HFFc6 (cell line): ENCODE measurements around the gene CYBA. TPM values are rescaled to one million over a fixed set of nuclear protein-coding genes. Genes with fewer than 3 reads are reported as not detected.

Experiments
- DNase-seq: peaks from one replicate; pipeline ENCODE4 v3.0.0-alpha.2; 2018
- H3K27ac Mint-ChIP-seq: 2 replicates; pipeline ENCODE4 v1.8.0; 2020; ENCODE audit warnings: mild to moderate bottlenecking, mixed read lengths
- H3K27me3 Mint-ChIP-seq: 2 replicates; pipeline ENCODE4 v1.8.0; 2021; ENCODE audit warnings: mild to moderate bottlenecking, moderate library complexity, mixed read lengths; ENCODE audit not compliant: insufficient read depth
- H3K36me3 Mint-ChIP-seq: 2 replicates; pipeline ENCODE4 v1.8.0; 2021; ENCODE audit warnings: low read depth, mixed read lengths
- H3K4me1 Mint-ChIP-seq: 2 replicates; pipeline ENCODE4 v1.8.0; 2020; ENCODE audit warnings: low read depth, mixed read lengths
- H3K4me3 Mint-ChIP-seq: 2 replicates; pipeline ENCODE4 v1.8.0; 2020; ENCODE audit warnings: mild to moderate bottlenecking, moderate library complexity, mixed read lengths
- H3K9me3 Mint-ChIP-seq: 2 replicates; pipeline ENCODE4 v1.8.0; 2020; ENCODE audit warnings: mild to moderate bottlenecking, mixed read lengths
- total RNA-seq, 6 experiments: library from RNA; stranded (reverse); fragmentation: NEBNext Ultra II Directional; extraction: Animal tissue kit (Norgen Biotek cat#: 25700); gene quantifications; 2 replicates in 1 of 6; 3 replicates in 5 of 6; pipeline ENCODE4 v1.2.3, GENCODE V29; 2021
- TF ChIP-seq, protein P1 (sequence below): fragments of 200-600 bp; sonication (generic); IDR thresholded peaks from 2 replicates; pipeline ENCODE4 v1.5.0; 2021; ENCODE audit warnings: antibody characterized with exemption, mild to moderate bottlenecking

The CYBA gene
- total RNA-seq, 6 experiments from 2014 or later: 29.0 to 228 (median 36.9) TPM

DNA sequence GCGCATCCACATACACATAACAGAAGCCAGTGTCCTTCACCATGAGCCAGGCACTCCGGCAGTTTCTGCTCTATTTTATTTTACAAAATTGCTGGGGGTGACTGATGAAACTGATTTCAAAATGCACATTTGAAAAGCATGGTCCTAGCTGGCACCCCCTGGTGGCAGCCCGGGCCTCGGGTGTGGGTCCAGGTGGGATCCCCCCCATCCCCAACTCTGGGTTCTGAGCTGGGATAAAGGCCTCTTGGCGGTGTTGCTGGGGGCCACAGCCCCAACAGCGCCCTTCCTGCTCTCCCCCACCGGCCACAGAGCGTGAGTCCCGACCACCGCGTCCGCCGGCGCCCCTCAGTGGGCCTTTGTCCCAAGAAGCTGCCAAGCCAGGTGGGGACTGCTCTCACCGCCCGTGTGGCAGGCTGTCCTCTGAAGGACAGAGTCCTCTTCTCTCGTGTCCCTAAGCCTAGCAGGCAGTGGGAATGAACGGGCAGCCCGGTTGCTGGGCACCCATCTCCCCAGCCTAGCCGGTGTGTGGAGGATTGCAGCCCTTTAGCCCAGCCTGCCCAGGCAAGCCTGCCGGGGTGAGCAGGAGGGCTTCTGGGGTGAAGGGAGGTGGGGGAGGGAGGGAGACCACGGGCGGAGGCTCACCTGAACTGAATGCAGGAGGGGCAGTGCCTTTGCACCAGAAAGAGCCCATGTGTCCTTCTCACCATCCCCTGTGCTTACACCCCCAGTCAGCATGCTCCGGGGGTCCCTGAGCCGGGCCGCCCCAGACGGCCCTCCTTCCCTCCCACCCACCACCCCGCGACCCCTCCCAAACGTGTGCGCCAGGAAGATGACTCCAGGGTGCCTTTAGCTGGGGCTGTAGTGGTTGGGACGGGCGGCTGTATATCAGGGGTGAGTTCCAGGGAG is 34.6 kb upstream of the CYBA start:
- H3K36me3 Mint-ChIP-seq: no peaks in the 10 kb centered on the region
- H3K9me3 Mint-ChIP-seq: no peaks in the 10 kb centered on the region
- DNase-seq: peak; percentile 71
- peaks cover 31% of the 10 kb centered on the region for H3K27me3 Mint-ChIP-seq
- no peak overlapping the region for H3K27ac Mint-ChIP-seq
- H3K4me3 Mint-ChIP-seq: peak overlapping the region; percentile 28; the same call in 1 of the 2 replicates
- TF ChIP-seq, protein P1, sequence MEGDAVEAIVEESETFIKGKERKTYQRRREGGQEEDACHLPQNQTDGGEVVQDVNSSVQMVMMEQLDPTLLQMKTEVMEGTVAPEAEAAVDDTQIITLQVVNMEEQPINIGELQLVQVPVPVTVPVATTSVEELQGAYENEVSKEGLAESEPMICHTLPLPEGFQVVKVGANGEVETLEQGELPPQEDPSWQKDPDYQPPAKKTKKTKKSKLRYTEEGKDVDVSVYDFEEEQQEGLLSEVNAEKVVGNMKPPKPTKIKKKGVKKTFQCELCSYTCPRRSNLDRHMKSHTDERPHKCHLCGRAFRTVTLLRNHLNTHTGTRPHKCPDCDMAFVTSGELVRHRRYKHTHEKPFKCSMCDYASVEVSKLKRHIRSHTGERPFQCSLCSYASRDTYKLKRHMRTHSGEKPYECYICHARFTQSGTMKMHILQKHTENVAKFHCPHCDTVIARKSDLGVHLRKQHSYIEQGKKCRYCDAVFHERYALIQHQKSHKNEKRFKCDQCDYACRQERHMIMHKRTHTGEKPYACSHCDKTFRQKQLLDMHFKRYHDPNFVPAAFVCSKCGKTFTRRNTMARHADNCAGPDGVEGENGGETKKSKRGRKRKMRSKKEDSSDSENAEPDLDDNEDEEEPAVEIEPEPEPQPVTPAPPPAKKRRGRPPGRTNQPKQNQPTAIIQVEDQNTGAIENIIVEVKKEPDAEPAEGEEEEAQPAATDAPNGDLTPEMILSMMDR: peak; percentile 93
- H3K4me1 Mint-ChIP-seq: 0 out of 2 replicates have a peak, but pooled peaks cover 16% of the 10 kb centered on the region

DNA sequence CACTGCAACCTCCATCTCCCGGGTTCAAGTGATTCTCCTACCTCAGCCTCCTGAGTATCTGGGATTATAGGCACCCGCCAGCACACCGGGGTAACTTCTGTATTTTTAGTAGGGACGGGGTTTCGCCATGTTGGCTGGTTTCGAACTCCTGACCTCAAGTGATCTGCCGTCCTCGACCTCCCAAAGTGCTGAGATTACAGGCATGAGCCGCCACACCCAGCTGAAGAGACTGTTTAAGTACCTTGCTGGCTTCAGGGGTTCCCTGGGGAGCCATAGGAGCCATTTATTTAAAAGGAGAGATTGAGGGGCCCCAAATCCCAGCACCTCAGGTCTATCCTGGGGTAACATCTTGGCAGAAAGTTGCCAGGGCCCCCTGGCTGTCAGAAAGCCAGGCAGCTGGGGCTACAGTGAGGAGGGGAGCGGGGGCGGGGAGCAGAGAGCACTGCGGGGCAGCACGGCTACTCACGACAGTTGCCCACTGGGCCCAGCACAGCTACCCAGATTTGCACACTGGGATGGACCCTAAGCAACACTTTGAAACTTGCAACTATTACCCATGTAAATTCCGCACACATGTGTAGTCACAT is 33.8 kb upstream of the CYBA start:
- Mint-ChIP-seq H3K27me3 (peaks cover 23% of the 10 kb centered on the region), H3K27ac (no peak overlapping the region), H3K4me3 (no peak overlapping the region), H3K36me3 (no peaks in the 10 kb centered on the region), H3K9me3 (no peaks in the 10 kb centered on the region), H3K4me1 (0 out of 2 replicates have a peak, but pooled peaks cover 16% of the 10 kb centered on the region)
- DNase-seq: no peak
- TF ChIP-seq, protein P1: no peak

GRCh38 chr16:88681709-88682451 is 31.0 kb upstream of the CYBA start:
- H3K4me3 Mint-ChIP-seq: no peak overlapping the region
- DNase-seq: no peak
- H3K27ac Mint-ChIP-seq: no peak overlapping the region
- H3K27me3 Mint-ChIP-seq: peaks cover 19% of the 10 kb centered on the region
- TF ChIP-seq, protein P1: no peak
- H3K4me1 Mint-ChIP-seq: 0 out of 2 replicates have a peak, but pooled peaks cover 16% of the 10 kb centered on the region
- H3K36me3 Mint-ChIP-seq: no peaks in the 10 kb centered on the region
- no peaks in the 10 kb centered on the region for H3K9me3 Mint-ChIP-seq

DNA sequence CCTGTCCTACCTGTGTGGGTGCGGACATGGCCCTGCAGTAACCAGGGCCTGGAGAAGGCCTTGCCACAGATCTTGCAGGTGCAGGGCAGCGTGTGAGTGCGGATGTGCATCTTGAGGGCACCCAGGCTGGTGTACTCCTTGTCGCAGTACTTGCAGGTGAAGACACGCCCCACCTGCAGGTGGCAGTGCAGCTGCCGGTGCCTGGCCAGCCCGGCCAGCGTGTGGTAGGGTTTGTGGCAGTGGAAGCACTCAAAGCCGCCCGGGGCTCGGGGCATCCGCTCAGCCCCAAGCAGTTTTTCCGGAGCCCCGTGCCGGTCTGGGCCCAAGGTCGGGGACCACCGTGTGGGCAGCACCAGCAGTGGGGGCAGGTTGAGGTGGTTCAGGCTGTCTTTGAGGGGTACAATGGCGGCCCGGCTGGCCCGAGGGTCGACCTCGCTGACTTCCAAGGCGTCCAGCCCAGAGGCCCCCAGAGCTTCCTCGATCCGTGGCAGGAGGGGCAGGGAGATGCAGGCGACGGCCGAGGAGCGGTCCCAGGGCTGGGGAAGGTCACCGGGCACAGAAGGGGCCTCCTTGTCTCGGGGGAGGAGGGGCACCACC is 30.3 kb upstream of the CYBA start:
- TF ChIP-seq, protein P1: peak; percentile 62
- Mint-ChIP-seq H3K4me1 (0 out of 2 replicates have a peak, but pooled peaks cover 16% of the 10 kb centered on the region), H3K4me3 (no peak overlapping the region), H3K36me3 (no peaks in the 10 kb centered on the region), H3K9me3 (no peaks in the 10 kb centered on the region), H3K27ac (no peak overlapping the region), H3K27me3 (peaks cover 20% of the 10 kb centered on the region)
- no peak for DNase-seq

DNA sequence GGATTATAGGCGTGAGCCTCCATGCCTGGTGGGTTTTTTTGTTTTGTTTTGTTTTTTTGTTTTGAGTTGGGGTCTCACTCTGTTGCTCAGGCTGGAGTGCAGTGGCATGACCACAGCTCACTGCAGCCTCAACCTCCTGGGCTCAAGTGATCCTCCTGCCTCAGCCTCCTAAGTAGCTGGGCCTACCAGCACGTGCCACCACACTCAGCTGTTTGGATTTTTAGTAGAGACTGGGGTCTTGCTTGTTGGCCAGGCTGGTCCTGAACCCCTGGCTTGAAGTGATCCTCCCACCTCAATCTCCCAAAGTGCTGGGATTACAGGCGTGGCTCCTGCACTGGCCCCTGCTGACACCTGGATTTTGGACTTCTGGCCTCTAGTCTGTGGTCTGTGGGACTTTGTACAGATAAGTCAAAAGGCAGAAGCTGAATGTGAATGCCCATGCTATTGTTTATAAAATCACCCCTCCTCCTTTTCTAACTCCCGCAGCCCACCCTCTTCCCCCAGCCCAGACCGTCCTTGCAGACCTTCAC is 29.8 kb upstream of the CYBA start:
- Mint-ChIP-seq H3K4me3 (no peak overlapping the region), H3K27ac (no peak overlapping the region), H3K4me1 (0 out of 2 replicates have a peak, but pooled peaks cover 16% of the 10 kb centered on the region), H3K9me3 (no peaks in the 10 kb centered on the region), H3K36me3 (no peaks in the 10 kb centered on the region), H3K27me3 (peaks cover 20% of the 10 kb centered on the region)
- no peak for DNase-seq
- TF ChIP-seq, protein P1: no peak
